A549 (cell line): ENCODE results near the gene ZNF362. TPM values are rescaled to one million over a fixed set of nuclear protein-coding genes. Genes with fewer than 3 reads are reported as not detected.

Source experiments
- ATAC-seq, 2 experiments: fragments of 200-7000 bp in 1 of 2; fragments of >200 bp in 1 of 2; cut with Nextera tagmentation in 1 of 2; cut with Tn5 transposase in 1 of 2; 3 replicates each; pipeline versions ENCODE4 v1.8.0 to v1.9.1; 2018 to 2020; ENCODE audit warnings: mild to moderate bottlenecking in 1 of 2, moderate library complexity in 1 of 2
- CTCF ChIA-PET: fragments of 300-600 bp; sonication (Branson Sonifier 250); formaldehyde crosslinking; extraction: SDS; loops from one replicate; lab custom pipeline; 2021; ENCODE audit warnings: antibody characterized with exemption, inconsistent platforms; lab: Yijun Ruan, JAX
- POLR2A ChIA-PET: fragments of 350-600 bp; formaldehyde crosslinking; extraction: SDS; loops from one replicate; lab custom pipeline; 2021; ENCODE audit warnings: antibody characterized with exemption, inconsistent platforms; lab: Yijun Ruan, JAX
- DNase-seq, 2 experiments: peaks; one replicate each; pipeline versions ENCODE4 v3.0.0 to v3.0.0-alpha.2; 2011 to 2016; ENCODE audit warnings: low read depth in 1 of 2, low spot score in 1 of 2
- FAIRE-seq: peaks from 2 replicates; lab custom pipeline; 2011; peaks lifted over from hg19 to GRCh38; lab: Jason Lieb, UNC
- H3K27ac ChIP-seq, 2 experiments: fragments of >200 bp; sonication (Bioruptor Twin); formaldehyde crosslinking; 3 replicates each; pipeline ENCODE4 v1.5.1; 2016 to 2017
- H3K4me1 ChIP-seq: fragments of >200 bp; sonication (Bioruptor Twin); formaldehyde crosslinking; 3 replicates; pipeline ENCODE4 v1.6.1; 2016
- H3K4me2 ChIP-seq: fragments of >200 bp; sonication (Bioruptor Twin); formaldehyde crosslinking; 3 replicates; pipeline ENCODE4 v1.6.1; 2016
- H3K4me3 ChIP-seq: fragments of >200 bp; sonication (Bioruptor Twin); formaldehyde crosslinking; 3 replicates; pipeline ENCODE4 v1.5.1; 2016
- H3K9me3 ChIP-seq: fragments of >200 bp; sonication (Bioruptor Twin); formaldehyde crosslinking; 3 replicates; pipeline ENCODE4 v1.6.1; 2016
- BCL3 ChIP-seq: fragments of >200 bp; sonication (Bioruptor Twin); formaldehyde crosslinking; IDR thresholded peaks from 3 replicates; pipeline ENCODE4 v1.6.1; 2016
- ELK1 ChIP-seq: fragments of 150-350 bp; IDR thresholded peaks from 2 replicates; pipeline ENCODE4 v1.6.1; 2014; ENCODE audit warnings: low read depth, mild to moderate bottlenecking, low read length
- EP300 ChIP-seq, 2 experiments: fragments of >200 bp; sonication (Bioruptor Twin); formaldehyde crosslinking; IDR thresholded peaks; 2 replicates in 1 of 2; 3 replicates in 1 of 2; pipeline ENCODE4 v1.6.1; 2016 to 2017
- ESRRA ChIP-seq: fragments of 150-350 bp; IDR thresholded peaks from 2 replicates; pipeline ENCODE4 v1.6.1; 2014; ENCODE audit warnings: mild to moderate bottlenecking, low read length, borderline replicate concordance
- FOSL2 ChIP-seq, 2 experiments: fragments of 450-650 bp in 1 of 2; fragments of >200 bp in 1 of 2; sonication (Bioruptor Twin) in 1 of 2; formaldehyde crosslinking; IDR thresholded peaks; 2 replicates each; pipeline versions ENCODE4 v1.5.0 to v1.6.1; 2016 to 2020; ENCODE audit warnings: mild to moderate bottlenecking in 1 of 2, moderate library complexity in 1 of 2
- GATA3 ChIP-seq: IDR thresholded peaks from 2 replicates; pipeline ENCODE4 v1.6.1; 2012; ENCODE audit warnings: borderline replicate concordance
- HES2 ChIP-seq: fragments of >200 bp; sonication (Bioruptor Twin); formaldehyde crosslinking; IDR thresholded peaks from 2 replicates; pipeline ENCODE4 v1.6.1; 2016
- HMGXB4 ChIP-seq: fragments of 250-450 bp; sonication (Bioruptor Pico); IDR thresholded peaks from 2 replicates; pipeline ENCODE4 v1.5.0; 2021; ENCODE audit warnings: mild to moderate bottlenecking, moderate library complexity, borderline replicate concordance
- HOXA7 ChIP-seq: fragments of 250-450 bp; sonication (Bioruptor Pico); IDR thresholded peaks from 2 replicates; pipeline ENCODE4 v1.5.0; 2020; ENCODE audit warnings: mild to moderate bottlenecking, moderate library complexity
- HOXB13 ChIP-seq: fragments of 250-450 bp; sonication (Bioruptor Pico); IDR thresholded peaks from 2 replicates; pipeline ENCODE4 v1.5.0; 2020; ENCODE audit warnings: low read depth, mild to moderate bottlenecking, moderate library complexity
- JUN ChIP-seq, 2 experiments: fragments of >200 bp; sonication (Bioruptor Twin); formaldehyde crosslinking; IDR thresholded peaks; 2 replicates in 1 of 2; 3 replicates in 1 of 2; pipeline ENCODE4 v1.6.1; 2016 to 2017
- MAZ ChIP-seq: fragments of 150-350 bp; IDR thresholded peaks from 2 replicates; pipeline ENCODE4 v1.6.1; 2014; ENCODE audit warnings: antibody characterized with exemption, low read depth, low read length, borderline replicate concordance
- NFE2L2 ChIP-seq: fragments of 150-350 bp; conservative IDR thresholded peaks from 2 replicates; pipeline ENCODE4 v1.6.1; 2014; ENCODE audit warnings: low read length
- TFCP2L1 ChIP-seq: fragments of 250-450 bp; sonication (Bioruptor Pico); IDR thresholded peaks from 2 replicates; pipeline ENCODE4 v1.5.0; 2021; ENCODE audit warnings: mild to moderate bottlenecking
- ZC3H11A ChIP-seq: fragments of 450-650 bp; IDR thresholded peaks from 2 replicates; pipeline ENCODE4 v1.6.1; 2014; ENCODE audit warnings: antibody characterized with exemption, mild to moderate bottlenecking
- WGBS: methylation state at CpG from one replicate; pipeline ENCODE4 v1.1.6; 2017; ENCODE audit errors: missing lambda C conversion rate; 5-methylcytosine and 5-hydroxymethylcytosine counted together
- polyA plus RNA-seq, 4 experiments: library from polyadenylated mRNA; depleted of rRNA in 3 of 4; stranded (reverse); fragments of >200 nt; fragmentation: RNase III in 1 of 4; extraction: RNeasy Plus Mini Kit Qiagen cat#74134 plus additional on column Dnase treatment in 1 of 4; gene quantifications; 2 replicates in 3 of 4; 3 replicates in 1 of 4; pipeline ENCODE4 v1.2.3, GENCODE V29; 2011 to 2017

Gene ZNF362
- polyA plus RNA-seq, 2 of the 4 experiments (the other 2 are of a cell fraction), result 4.8 to 7.9 TPM

- ChIA-PET POLR2A (no interaction called here), CTCF (interaction anchor here (0.7 kb wide), 1 partner anchor 18 kb away, joined by 3 read pairs; no protein-coding TSS in a partner anchor)
- DNase-seq (no peak), FAIRE-seq (no peak), ATAC-seq (no peak)
- Histone ChIP-seq H3K4me3 (no peak overlapping the region), H3K27ac (no peak overlapping the region), H3K4me2 (no peak overlapping the region), H3K4me1 (no peaks in the 10 kb centered on the region), H3K9me3 (no peaks in the 10 kb centered on the region)
- 92% methylated on average over 8 of the region's 8 CpGs for WGBS
- TF ChIP-seq ESRRA (no peak), GATA3 (no peak), HOXA7 (CRISPR knock-in tag) (no peak), EP300 (IDR thresholded peaks at IDR 0.05) (no peak), TFCP2L1 (CRISPR knock-in tag) (no peak), FOSL2 (IDR thresholded peaks at IDR 0.05) (no peak), FOSL2 (CRISPR knock-in tag; IDR thresholded peaks at IDR 0.05) (no peak), NFE2L2 (no peak), ELK1 (no peak), HOXB13 (CRISPR knock-in tag) (no peak), HMGXB4 (CRISPR knock-in tag) (no peak)
These were observed 30.3 kb downstream of the ZNF362 start for GRCh38 chr1:33286451-33287185.

DNA sequence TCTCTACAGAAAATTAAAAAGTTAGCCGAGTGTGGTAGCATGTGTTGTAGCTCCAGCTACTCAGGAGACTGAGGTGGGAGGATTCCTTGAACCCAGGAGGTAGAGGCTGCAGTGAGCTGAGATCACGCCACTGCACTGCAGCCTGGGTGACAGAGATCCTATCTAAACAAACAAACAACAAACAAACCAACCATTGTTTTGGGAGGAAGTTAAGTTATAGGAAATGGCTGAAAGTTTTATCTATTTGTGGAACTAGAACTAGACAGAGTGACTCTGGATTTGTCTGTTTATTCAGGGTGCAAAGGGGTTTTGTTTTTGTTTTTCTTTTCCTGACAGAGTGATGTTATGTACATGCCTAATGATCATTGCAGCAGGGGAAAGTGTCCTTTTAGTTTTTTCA is 31.0 kb downstream of the ZNF362 start:
- ATAC-seq (no peak), FAIRE-seq (no peak)

More for the DNA sequence above, 31.0 kb downstream of the ZNF362 start:
- no peak overlapping the region for H3K4me3 ChIP-seq
- H3K4me1 ChIP-seq, result no peaks in the 10 kb centered on the region
- no peaks in the 10 kb centered on the region for H3K9me3 ChIP-seq
- WGBS, result 67% methylated on average over 2 of the region's 2 CpGs
- CTCF ChIA-PET, result interaction anchor here (1.3 kb wide), 1 partner anchor 11 kb away, joined by 3 read pairs; no protein-coding TSS in a partner anchor
- H3K27ac ChIP-seq, result no peak overlapping the region
- no peak for DNase-seq
- POLR2A ChIA-PET, result no interaction called here
- TF ChIP-seq BCL3, result no peak
- TF ChIP-seq JUN (IDR thresholded peaks at IDR 0.05), result no peak
- TF ChIP-seq FOSL2 (IDR thresholded peaks at IDR 0.05), result no peak
- no peak for TF ChIP-seq FOSL2 (CRISPR knock-in tag; IDR thresholded peaks at IDR 0.05)
- TF ChIP-seq HES2, result no peak
- TF ChIP-seq MAZ, result no peak
- TF ChIP-seq HOXA7 (CRISPR knock-in tag), result no peak
- no peak for TF ChIP-seq ZC3H11A
- no peak overlapping the region for H3K4me2 ChIP-seq
